Measurements from ENCODE around the gene TM9SF3.

TM9SF3 gene

DNA sequence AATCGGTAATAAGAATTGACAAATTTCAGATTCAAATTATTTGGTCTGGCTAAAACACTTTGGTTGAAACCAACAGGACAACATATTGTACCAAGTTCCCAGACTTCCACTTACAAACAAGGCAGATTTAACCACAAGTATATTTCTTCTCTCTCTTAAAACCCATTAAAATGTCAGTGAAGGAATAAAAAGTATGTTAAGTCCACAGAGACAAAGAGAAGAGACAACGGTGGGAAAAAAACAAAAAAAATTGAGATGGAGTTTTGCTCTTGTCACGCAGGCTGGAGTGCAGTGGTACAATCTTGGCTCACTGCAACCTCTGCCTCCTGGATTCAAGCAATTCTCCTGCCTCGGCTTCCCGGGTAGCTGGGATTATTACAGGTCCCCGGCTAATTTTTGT is 16.3 kb downstream of the TM9SF3 start:
- Histone ChIP-seq H3K4me1 (no peaks in the 10 kb centered on the region), H3K9me3 (no peaks in the 10 kb centered on the region), H3K27me3 (no peaks in the 10 kb centered on the region), H3K4me3 (ENCODE audit: low read depth, low read length) (no peak overlapping the region), H3K36me3 (peaks cover 15% of the 10 kb centered on the region)
- DNase-seq, result no peak
- TF ChIP-seq, protein P1, sequence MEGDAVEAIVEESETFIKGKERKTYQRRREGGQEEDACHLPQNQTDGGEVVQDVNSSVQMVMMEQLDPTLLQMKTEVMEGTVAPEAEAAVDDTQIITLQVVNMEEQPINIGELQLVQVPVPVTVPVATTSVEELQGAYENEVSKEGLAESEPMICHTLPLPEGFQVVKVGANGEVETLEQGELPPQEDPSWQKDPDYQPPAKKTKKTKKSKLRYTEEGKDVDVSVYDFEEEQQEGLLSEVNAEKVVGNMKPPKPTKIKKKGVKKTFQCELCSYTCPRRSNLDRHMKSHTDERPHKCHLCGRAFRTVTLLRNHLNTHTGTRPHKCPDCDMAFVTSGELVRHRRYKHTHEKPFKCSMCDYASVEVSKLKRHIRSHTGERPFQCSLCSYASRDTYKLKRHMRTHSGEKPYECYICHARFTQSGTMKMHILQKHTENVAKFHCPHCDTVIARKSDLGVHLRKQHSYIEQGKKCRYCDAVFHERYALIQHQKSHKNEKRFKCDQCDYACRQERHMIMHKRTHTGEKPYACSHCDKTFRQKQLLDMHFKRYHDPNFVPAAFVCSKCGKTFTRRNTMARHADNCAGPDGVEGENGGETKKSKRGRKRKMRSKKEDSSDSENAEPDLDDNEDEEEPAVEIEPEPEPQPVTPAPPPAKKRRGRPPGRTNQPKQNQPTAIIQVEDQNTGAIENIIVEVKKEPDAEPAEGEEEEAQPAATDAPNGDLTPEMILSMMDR (IDR thresholded peaks at IDR 0.05; ENCODE audit: low read depth, low read length), result no peak

DNA sequence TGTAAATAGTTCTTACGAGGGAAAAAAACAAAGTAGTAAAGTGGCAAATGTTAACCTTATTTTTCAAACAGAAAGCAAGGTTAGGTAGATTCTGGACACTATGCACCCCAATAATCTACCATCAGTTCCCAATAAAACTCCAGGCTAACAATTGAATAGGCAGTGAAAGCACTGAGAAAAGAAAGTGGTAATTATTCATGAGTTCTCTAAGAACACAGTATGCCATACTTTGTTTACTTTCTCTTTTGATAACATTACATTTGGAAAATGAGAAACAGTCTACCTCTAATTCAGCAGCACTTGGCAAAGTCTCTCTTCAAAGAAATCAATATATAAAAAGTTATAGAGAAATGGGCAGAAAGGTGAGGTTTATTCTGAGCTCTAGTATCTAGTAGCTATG is 18.4 kb downstream of the TM9SF3 start:
- TF ChIP-seq, protein P1 (IDR thresholded peaks at IDR 0.05; ENCODE audit: low read depth, low read length), result no peak
- Histone ChIP-seq H3K9me3 (no peaks in the 10 kb centered on the region), H3K36me3 (peaks cover 6% of the 10 kb centered on the region)

DNA sequence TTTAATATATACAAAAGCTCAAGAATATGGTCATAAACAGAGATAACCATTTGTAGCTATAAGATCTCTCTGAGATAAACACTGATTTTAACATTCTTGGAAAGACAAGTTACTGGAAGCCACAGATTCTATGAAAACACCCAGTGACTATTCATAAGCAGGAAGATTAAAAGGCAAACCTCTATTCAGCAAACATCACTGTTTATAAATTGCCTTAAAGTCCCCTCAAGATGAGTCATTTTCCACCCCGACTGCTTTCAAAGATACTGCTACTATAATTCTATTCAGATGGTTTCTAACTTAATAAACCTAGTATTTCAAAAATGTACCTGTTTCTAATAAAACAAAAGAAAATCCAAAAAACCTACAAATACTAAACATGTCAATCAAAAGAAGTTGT is 21.0 kb downstream of the TM9SF3 start:
- Histone ChIP-seq H3K36me3 (peaks cover 7% of the 10 kb centered on the region), H3K27me3 (no peaks in the 10 kb centered on the region), H3K4me3 (ENCODE audit: low read depth, low read length) (no peak overlapping the region), H3K4me1 (no peaks in the 10 kb centered on the region), H3K9me3 (no peaks in the 10 kb centered on the region)
- TF ChIP-seq, protein P1 (IDR thresholded peaks at IDR 0.05; ENCODE audit: low read depth, low read length), result no peak
- no peak for DNase-seq

More for the DNA sequence above, 18.4 kb downstream of the TM9SF3 start:
- H3K4me1 ChIP-seq, result no peaks in the 10 kb centered on the region
- no peak for DNase-seq
- H3K4me3 ChIP-seq (ENCODE audit: low read depth, low read length), result no peak overlapping the region
- H3K27me3 ChIP-seq, result no peaks in the 10 kb centered on the region

DNA sequence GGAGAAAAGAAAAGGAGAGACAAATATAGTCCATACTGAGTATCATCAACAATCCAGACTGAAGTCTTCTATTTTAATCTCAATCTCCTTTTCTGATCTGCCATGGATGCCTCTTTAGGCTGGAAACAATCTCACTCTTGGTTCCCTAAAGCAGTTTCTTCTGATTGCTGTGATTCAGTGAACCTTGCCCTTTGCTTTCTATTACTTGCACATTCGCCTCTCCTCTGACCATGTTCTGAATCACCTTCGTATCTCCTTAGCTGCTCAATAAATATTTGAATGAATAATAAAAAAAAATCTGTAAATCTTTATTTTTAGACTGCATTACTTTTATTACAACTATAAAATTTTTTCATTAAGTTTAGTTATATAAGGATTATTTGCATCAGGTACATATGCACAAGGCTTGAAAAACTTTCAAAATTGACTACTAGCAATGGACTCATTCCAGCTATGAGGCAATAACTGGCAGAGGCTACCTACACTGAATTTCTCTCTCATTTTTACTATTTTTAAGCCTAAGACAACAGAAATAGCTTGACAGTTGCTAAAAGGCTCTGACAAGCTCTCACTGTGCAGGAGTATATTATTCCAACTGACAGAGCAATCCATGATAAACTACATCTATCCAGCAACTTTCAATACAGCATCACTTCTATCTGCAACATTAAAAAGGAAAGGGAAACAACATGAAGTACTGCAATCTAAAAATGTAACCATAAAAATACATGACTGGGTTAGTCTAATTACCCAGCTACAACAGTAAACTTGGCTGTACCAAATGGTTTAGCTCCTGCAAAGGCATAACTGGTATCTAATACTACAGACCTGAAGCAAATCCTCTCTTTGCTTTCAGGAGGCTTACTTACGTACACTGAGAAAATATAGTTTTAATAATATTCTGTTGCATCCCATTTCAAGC is 25.6 kb downstream of the TM9SF3 start:
- DNase-seq, result no peak
- H3K4me1 ChIP-seq, result no peaks in the 10 kb centered on the region
- H3K36me3 ChIP-seq, result peaks cover 23% of the 10 kb centered on the region
- H3K9me3 ChIP-seq, result no peaks in the 10 kb centered on the region
- TF ChIP-seq, protein P1 (IDR thresholded peaks at IDR 0.05; ENCODE audit: low read depth, low read length), result no peak
- H3K27me3 ChIP-seq, result no peaks in the 10 kb centered on the region
- no peak overlapping the region for H3K4me3 ChIP-seq (ENCODE audit: low read depth, low read length)

DNA sequence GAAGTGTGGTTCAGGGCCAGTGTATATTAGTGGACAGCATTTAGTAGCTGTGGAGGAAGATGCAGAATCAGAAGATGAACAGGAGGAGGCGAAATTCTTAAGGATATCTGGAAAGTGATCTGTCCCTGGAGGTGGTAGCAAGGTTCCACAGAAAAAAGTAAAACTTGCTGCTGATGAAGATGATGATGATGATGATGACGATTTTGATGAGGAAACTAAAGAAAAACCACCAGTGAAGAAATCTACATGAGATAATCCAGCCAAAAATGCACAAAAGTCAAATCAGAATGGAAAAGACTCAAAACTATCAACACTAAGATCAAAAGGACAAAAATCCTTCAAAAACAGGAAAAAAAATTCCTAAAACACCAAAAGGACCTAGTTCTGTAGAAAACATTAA is 26.3 kb downstream of the TM9SF3 start:
- peaks cover 23% of the 10 kb centered on the region for H3K36me3 ChIP-seq
- no peaks in the 10 kb centered on the region for H3K27me3 ChIP-seq

More for the DNA sequence above, 26.3 kb downstream of the TM9SF3 start:
- Histone ChIP-seq H3K9me3 (no peaks in the 10 kb centered on the region), H3K4me1 (no peaks in the 10 kb centered on the region), H3K4me3 (ENCODE audit: low read depth, low read length) (no peak overlapping the region)
- TF ChIP-seq, protein P1 (IDR thresholded peaks at IDR 0.05; ENCODE audit: low read depth, low read length), result no peak
- no peak for DNase-seq
